ENCODE results near the gene PRR35.

DNA sequence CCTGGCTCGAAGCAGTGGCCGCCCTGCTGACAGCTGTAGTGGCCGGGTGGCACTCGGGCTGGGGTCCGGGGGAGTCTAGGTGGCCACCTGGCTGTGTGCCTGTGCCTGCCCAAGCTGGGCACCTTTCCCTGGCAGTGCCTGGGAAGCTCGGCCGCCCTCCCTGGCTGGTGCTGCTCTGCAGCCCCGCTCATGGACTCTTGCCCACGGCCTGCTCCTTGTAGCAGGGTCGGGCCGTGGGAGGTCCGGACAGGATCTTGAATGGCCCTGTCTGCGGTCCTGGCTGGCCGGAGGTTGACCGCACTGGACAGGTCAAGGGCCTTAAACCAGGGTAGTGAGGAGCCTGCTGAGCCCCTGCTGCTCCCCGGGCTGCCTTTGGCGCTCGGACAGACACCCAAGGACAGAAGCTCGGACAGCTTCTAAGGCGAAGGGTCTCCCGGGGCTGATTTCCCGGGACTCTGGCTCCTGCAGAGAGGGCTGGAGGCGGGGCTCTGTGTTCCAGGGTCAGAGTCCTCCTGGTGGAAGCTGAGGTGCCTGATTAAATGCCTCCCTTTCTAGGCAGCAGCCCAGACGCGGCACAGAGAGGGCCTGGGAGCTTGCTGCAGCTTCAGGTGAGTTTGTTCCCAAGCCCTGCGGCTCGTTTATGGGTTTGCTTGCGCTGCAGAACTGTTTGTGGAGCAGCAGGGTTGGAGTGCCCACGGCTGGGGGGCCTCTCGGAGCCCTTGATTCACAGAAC lies 26.6 kb upstream of the PRR35 start:
- TF ChIP-seq EZH2 (IDR thresholded peaks at IDR 0.05; ENCODE audit: low read length): no peak
- TF ChIP-seq, protein P1, sequence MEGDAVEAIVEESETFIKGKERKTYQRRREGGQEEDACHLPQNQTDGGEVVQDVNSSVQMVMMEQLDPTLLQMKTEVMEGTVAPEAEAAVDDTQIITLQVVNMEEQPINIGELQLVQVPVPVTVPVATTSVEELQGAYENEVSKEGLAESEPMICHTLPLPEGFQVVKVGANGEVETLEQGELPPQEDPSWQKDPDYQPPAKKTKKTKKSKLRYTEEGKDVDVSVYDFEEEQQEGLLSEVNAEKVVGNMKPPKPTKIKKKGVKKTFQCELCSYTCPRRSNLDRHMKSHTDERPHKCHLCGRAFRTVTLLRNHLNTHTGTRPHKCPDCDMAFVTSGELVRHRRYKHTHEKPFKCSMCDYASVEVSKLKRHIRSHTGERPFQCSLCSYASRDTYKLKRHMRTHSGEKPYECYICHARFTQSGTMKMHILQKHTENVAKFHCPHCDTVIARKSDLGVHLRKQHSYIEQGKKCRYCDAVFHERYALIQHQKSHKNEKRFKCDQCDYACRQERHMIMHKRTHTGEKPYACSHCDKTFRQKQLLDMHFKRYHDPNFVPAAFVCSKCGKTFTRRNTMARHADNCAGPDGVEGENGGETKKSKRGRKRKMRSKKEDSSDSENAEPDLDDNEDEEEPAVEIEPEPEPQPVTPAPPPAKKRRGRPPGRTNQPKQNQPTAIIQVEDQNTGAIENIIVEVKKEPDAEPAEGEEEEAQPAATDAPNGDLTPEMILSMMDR (optimal IDR thresholded peaks at IDR 0.05 in 1 of 3, IDR thresholded peaks at IDR 0.05 in 1 of 3, conservative IDR thresholded peaks at IDR 0.05 in 1 of 3; ENCODE audit: extremely low read depth in 1 of 3, insufficient read depth in 2 of 3, low read length in 3 of 3): no peak

All from keratinocyte (primary cell).